ENCODE measurements around the gene MMAA.

DNA sequence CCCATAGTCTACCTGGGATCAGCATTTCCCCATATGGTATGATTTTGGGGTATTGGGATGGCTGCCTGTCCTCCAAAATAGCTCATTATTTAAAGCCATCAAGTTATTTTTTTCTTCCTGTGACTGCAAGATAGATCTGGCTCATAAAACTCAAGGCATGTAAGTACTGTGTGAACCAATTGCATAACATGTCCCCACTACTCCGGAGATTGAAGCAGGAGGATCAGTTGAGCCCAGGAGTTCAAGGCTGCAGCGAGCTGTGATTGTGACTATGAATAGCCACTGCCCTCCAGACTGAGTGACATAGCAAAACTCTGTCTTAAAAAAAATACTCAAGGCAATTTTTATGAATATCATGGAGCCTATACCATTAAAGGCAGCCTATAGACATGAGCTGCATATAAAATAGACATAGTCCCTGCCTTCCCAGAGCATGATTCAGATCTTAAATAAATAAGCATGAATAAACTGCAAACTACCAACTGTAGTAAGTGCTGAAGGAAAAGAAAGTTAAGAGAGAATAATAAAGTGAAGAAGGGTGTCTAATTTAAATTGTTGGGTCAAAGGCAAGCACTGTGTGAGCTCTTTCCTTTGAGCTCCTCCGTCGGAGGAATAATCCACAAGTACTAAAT, 16.9 kb upstream of the MMAA start:
- TF ChIP-seq POLR2A (IDR thresholded peaks at IDR 0.05; ENCODE audit: low read depth, low read length) (no peak), POLR2AphosphoS5 (IDR thresholded peaks at IDR 0.05; ENCODE audit: low read depth, low read length) (no peak), TAF1 (IDR thresholded peaks at IDR 0.05; ENCODE audit: low read depth, low read length) (no peak), SPI1 (IDR thresholded peaks at IDR 0.05; ENCODE audit: low read depth, low read length) (no peak), PAX5 (IDR thresholded peaks at IDR 0.05; ENCODE audit: insufficient read depth, low read length, severe bottlenecking) (no peak), POU2F2 (IDR thresholded peaks at IDR 0.05; ENCODE audit: low read depth, low read length) (no peak)

Measured in GM12891 (cell line).